Activated naive CD4-positive, alpha-beta T cell treated with anti-CD3 and anti-CD28 coated beads for 36 hours (primary cell): ENCODE results near the gene BIVM. TPM values are rescaled to one million over a fixed set of nuclear protein-coding genes. Genes with fewer than 3 reads are reported as not detected.
A peak's percentile ranks its signal among the peaks of the same experiment; 100 is the strongest.
"Not testable (repeated sequence)": the region's sequence is repeated elsewhere in the genome, so short reads cannot be mapped to it uniquely, and the experiment has no call there.

Source experiments
- CTCF ChIA-PET: fragments of 350-600 bp; sonication (Branson Sonifier 250); formaldehyde crosslinking; loops from one replicate; lab custom pipeline; 2021; ENCODE audit warnings: antibody characterized with exemption; lab: Charles Lee
- DNase-seq: peaks from one replicate; pipeline ENCODE4 v3.0.0-alpha.2; 2020
- H3K27ac Mint-ChIP-seq: one replicate; pipeline ENCODE4 v1.8.0; 2021; ENCODE audit warnings: mild to moderate bottlenecking, mixed read lengths
- H3K27me3 Mint-ChIP-seq: one replicate; pipeline ENCODE4 v1.8.0; 2021; ENCODE audit warnings: low read depth, mixed read lengths
- H3K36me3 Mint-ChIP-seq: one replicate; pipeline ENCODE4 v1.8.0; 2021; ENCODE audit warnings: low read depth, mixed read lengths
- H3K4me1 Mint-ChIP-seq: one replicate; pipeline ENCODE4 v1.8.0; 2021; ENCODE audit warnings: low read depth, mixed read lengths
- H3K4me3 Mint-ChIP-seq: one replicate; pipeline ENCODE4 v1.8.0; 2021; ENCODE audit warnings: mild to moderate bottlenecking, moderate library complexity, mixed read lengths
- H3K9me3 Mint-ChIP-seq: one replicate; pipeline ENCODE4 v1.8.0; 2021; ENCODE audit warnings: mixed read lengths
- intact Hi-C: fragments of 100-400 bp; cut with micrococcal nuclease; formaldehyde crosslinking; loops from one replicate; pipeline ENCODE4 v1.15.1; 2023
- total RNA-seq, 2 experiments: library from RNA; stranded (reverse); gene quantifications; one replicate each; pipeline ENCODE4 v1.2.3, GENCODE V29; 2021

The BIVM gene
- total RNA-seq, 2 experiments from 2014 or later: 9.9 to 11.1 TPM

DNA sequence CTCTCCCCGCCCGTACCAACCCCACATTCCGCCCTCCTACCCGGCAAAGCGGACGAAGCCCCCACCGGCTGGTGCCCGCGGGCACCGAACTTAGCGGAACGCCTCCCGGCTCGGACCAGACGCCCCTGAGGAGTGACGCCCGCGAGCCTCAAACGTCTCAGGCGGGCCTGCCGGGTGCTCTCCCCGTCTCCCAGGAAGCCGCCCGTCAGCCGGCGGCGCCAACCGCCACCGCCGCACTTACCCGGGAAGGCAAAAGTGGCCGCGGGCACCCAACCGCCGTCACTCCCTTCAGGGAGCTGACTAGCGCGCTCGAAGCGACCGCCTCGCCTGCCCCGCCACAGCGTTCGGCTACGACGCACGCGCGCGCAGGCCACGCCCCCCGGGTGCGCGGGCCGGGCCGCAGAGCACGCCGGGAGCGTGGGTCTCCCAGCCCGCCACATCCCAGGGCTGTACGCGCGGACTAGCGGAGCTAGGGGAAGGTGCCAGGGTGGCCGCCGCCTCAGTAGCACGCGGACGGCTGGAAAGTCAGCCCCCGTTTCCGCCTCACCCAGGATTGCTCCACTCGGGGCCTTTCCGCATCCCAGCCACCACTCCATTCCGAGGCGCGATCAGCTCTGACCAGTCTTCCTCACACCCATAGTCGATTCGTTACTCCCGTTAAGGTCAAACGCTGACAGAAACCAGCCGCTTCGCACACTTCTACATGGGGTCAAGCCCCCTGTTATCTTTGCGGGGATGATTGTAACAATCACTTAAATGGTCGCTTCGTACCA, 25.3 kb upstream of the BIVM start, which contains the start of gene TEX30:
TEX30 (minus strand) TSS at position 346 of the 773 bp plus-strand sequence. CDS start 3,760 bp downstream, outside the sequence.
- no peaks in the 10 kb centered on the region for H3K27me3 Mint-ChIP-seq
- peaks cover 6% of the 10 kb centered on the region for H3K36me3 Mint-ChIP-seq
- CTCF ChIA-PET: interaction anchor here (0.6 to 1.3 kb wide), 2 partner anchors 26 to 194 kb away, joined by 3 read pairs; no protein-coding TSS in a partner anchor
- H3K27ac Mint-ChIP-seq: peak within 1 kb of the TSS; percentile 87
- DNase-seq: peak; percentile 83
- H3K9me3 Mint-ChIP-seq: no peaks in the 10 kb centered on the region
- intact Hi-C loops: loop anchor here (1.0 to 10.0 kb wide), 6 partner anchors 26 to 1149 kb away; partner anchors contain the start of genes BIVM and TPP2
- H3K4me1 Mint-ChIP-seq: peaks cover 34% of the 10 kb centered on the region
- H3K4me3 Mint-ChIP-seq: peak within 1 kb of the TSS; percentile 82

DNA sequence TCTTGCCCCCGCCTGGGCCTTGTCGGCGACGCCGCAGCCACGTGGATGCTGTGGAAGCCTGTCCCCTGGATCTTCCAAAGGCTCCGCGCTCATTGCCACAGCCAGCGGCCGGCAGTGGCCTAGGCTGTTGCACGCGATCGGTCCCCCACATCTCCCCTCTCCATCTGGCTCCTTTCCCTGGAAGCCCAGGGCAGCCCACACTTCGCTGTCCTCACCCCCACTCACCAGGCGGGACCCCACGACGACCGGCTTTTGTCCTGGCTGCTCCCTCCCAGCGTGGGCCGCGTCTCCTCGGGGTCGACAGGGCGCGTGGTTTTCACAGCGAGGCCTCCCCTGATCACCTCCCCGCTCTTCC, 24.7 kb upstream of the BIVM start:
- CTCF ChIA-PET: interaction anchor here (0.6 to 1.3 kb wide), 2 partner anchors 26 to 194 kb away, joined by 3 read pairs; no protein-coding TSS in a partner anchor
- peaks cover 6% of the 10 kb centered on the region for H3K36me3 Mint-ChIP-seq
- H3K9me3 Mint-ChIP-seq: no peaks in the 10 kb centered on the region
- H3K4me1 Mint-ChIP-seq: peaks cover 34% of the 10 kb centered on the region
- no peak for DNase-seq
- intact Hi-C loops: loop anchor here (10.0 kb wide), 1 partner anchor 1149 kb away; no protein-coding TSS in a partner anchor
- no peaks in the 10 kb centered on the region for H3K27me3 Mint-ChIP-seq
- peak overlapping the region; percentile 82 for H3K4me3 Mint-ChIP-seq
- peak overlapping the region; percentile 87 for H3K27ac Mint-ChIP-seq

DNA sequence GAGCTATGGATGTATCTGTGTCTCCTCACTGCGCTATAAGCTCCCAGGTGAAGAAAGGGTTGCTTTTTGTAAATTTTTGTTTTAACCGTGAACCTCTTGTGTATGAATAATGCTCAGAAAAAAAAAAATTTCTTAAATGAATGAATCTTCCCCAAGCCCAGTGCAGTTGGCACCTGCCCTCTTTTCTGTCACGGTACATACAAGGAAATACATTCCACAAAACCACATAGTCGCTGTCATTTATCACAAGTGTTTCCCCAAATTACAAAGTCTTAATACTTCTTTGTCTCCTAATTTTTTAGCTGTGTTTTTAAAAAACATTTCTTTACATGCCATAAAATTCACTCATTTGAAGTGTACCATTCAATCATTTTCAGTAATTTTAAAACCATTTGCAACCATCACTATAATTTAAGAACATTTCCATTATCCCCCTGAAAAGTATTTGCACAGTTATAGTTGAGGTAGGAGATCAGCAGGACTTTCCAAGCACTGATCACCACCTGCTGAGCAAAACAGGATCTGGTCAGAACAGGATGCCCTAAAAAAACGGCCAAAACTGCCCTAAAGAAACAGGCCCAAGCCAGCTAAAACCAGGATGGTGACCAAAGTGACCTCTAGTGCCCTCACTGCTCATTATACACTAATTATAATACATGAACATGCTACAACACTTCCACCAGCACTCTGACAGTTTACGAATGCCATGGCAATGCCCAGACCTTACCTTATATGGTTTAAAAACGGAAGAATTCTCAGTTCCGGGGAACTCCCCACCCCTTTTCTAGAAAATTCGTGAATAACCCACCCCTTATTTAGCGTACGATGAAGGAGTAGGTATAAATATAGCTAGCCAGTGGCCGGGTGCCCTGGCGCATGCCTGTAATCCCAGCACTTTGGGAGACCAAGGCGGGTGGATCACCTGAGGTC, 24.1 kb upstream of the BIVM start:
- Mint-ChIP-seq H3K9me3 (no peaks in the 10 kb centered on the region), H3K4me1 (peaks cover 38% of the 10 kb centered on the region), H3K36me3 (peaks cover 6% of the 10 kb centered on the region), H3K4me3 (peak overlapping the region; percentile 82), H3K27me3 (no peaks in the 10 kb centered on the region), H3K27ac (peak overlapping the region; percentile 87)
- CTCF ChIA-PET: interaction anchor here (0.8 to 1.3 kb wide), 2 partner anchors 25 to 27 kb away, joined by 3 read pairs; no protein-coding TSS in a partner anchor
- no peak for DNase-seq
- intact Hi-C loops: loop anchor here (10.0 kb wide), 1 partner anchor 1150 kb away; no protein-coding TSS in a partner anchor

DNA sequence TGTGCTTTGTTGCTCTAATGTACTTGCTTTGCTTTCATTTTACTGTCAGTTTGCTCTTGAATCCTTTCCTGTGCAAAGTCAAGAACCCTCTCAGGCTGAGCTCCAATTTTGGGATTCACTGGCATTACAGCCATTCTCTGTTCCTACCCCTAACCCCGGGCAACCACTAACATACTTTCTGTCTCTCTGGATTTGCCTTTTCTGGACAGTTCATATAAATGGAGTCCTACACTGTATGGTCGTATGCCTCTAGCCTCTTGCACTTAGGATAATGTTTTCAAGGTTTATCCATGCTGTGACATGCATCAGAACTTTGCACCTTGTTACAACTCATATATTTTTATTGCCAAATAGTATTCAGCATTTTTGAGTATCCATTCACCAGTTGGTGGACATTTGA, 22.6 kb upstream of the BIVM start:
- H3K4me3 Mint-ChIP-seq: no peak overlapping the region
- H3K36me3 Mint-ChIP-seq: peaks cover 8% of the 10 kb centered on the region
- no peak for DNase-seq
- no peaks in the 10 kb centered on the region for H3K27me3 Mint-ChIP-seq
- intact Hi-C loops: loop anchor here (10.0 kb wide), 1 partner anchor 1151 kb away; no protein-coding TSS in a partner anchor
- CTCF ChIA-PET: interaction anchor here (0.6 kb wide), 1 partner anchor 138 kb away, joined by 3 read pairs; no protein-coding TSS in a partner anchor
- H3K27ac Mint-ChIP-seq: no peak overlapping the region
- peaks cover 31% of the 10 kb centered on the region for H3K4me1 Mint-ChIP-seq
- H3K9me3 Mint-ChIP-seq: peaks cover 3% of the 10 kb centered on the region

DNA sequence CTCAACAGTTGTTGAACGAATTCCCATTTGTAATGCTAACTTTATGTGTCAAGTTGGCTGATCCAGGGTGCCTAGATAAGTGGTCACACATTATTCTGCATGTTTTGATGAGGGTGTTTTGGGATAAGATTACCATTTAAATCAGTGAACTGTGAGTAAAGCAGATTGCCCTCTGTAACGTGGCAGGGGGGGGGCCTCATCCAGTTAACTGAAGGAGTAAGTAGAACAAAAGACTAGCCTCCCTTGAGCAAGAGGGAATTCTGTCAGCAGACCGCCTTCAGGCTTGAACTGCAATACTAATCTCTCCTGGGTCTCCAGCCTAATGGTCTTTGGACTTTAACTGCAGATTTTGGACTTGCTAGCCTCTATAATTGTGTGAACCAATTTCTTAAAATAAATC, 21.2 kb upstream of the BIVM start:
- Mint-ChIP-seq H3K27ac (no peak overlapping the region), H3K9me3 (peaks cover 4% of the 10 kb centered on the region), H3K36me3 (peaks cover 7% of the 10 kb centered on the region), H3K27me3 (no peaks in the 10 kb centered on the region), H3K4me1 (peaks cover 19% of the 10 kb centered on the region), H3K4me3 (no peak overlapping the region)
- no peak for DNase-seq
- CTCF ChIA-PET: no interaction called here
- intact Hi-C loops: loop anchor here (10.0 kb wide), 1 partner anchor 1153 kb away; no protein-coding TSS in a partner anchor

DNA sequence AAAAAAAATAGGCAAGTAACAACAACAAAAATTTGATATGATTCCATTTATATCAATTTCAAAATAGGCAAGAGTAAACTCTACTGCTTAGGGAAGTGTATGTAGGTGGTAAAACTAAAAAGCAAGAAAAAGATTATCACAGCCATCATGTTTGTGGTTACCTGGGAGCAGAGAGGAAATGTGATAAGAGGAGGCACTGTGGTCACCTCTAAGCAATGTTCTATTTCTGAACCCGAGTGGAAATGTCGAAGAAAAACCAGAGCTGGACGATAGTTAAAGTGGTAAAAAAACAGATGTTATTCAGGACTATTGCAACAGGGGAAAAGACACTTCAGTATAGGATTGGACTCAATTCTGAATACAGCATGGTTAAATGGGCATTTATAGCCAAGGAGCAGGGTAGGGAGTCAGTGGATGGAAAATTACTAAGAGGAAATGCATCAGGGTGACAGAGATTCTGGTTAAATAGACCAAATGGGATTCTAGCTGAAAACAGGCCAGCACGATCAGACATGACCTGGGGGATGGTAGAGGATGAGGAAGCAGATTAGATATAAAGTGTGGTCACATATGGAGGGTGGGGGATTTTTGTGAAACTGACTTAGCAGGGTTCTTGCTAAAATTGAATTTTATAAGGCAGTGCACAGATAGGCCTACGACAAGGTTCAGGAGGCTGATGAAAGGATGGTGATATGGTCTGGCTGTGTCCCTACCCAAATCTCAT, 19.3 kb upstream of the BIVM start:
- Mint-ChIP-seq H3K27ac (peak overlapping the region; percentile 72), H3K4me3 (peak overlapping the region; percentile 10), H3K4me1 (peaks cover 13% of the 10 kb centered on the region), H3K36me3 (peaks cover 7% of the 10 kb centered on the region), H3K27me3 (no peaks in the 10 kb centered on the region), H3K9me3 (peaks cover 4% of the 10 kb centered on the region)
- intact Hi-C loops: loop anchor here (1.0 to 10.0 kb wide), 2 partner anchors 20 to 1155 kb away; partner anchors contain the start of gene BIVM
- DNase-seq: peak; percentile 36
- CTCF ChIA-PET: no interaction called here

DNA sequence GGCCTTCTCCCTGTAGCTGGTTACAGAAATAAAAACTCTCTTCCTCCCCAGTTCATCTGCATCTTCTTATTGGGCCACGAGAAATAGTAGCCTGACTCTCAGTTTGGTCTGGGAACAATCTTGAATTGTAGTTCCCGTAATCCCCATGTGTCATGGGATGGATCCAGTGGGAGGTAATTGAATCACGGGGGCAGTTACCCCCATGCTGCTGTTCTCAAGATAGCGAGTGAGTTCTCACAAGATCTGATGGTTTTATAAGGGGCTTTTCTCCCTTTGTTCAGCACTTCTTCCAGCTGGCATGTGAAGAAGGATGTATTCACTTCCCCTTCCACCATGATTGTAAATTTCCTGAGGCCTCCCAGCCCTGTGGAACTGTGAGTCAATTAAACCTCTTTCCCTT, 18.3 kb upstream of the BIVM start:
- H3K27ac Mint-ChIP-seq, H3K4me3 Mint-ChIP-seq, CTCF ChIA-PET, intact Hi-C loops, H3K4me1 Mint-ChIP-seq, H3K9me3 Mint-ChIP-seq, DNase-seq, H3K27me3 Mint-ChIP-seq, H3K36me3 Mint-ChIP-seq: not testable (repeated sequence)

DNA sequence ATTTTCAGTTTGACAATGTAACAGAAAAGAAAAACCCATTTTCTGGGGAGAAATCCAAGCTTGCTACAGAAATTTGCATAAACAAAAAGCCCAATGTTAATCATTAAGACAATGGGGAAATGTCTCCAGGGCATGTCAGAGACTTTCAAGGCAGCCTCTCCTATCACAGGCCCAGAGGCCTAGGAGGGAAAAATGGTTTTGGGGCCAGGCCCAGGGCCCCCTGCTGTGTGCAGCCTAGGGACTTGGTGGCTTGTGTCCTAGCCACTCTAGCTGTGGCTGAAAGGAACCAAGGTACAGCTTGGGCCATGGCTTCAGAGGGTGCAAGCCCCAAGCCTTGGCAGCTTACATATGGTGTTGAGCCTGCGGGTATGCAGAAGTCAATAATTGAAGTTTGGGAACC, 17.3 kb upstream of the BIVM start:
- Mint-ChIP-seq H3K36me3 (peaks cover 8% of the 10 kb centered on the region), H3K4me1 (peaks cover 9% of the 10 kb centered on the region), H3K27ac (no peak overlapping the region), H3K27me3 (no peaks in the 10 kb centered on the region), H3K4me3 (no peak overlapping the region), H3K9me3 (peaks cover 4% of the 10 kb centered on the region)
- CTCF ChIA-PET: no interaction called here
- intact Hi-C loops: no loop called here
- no peak for DNase-seq

DNA sequence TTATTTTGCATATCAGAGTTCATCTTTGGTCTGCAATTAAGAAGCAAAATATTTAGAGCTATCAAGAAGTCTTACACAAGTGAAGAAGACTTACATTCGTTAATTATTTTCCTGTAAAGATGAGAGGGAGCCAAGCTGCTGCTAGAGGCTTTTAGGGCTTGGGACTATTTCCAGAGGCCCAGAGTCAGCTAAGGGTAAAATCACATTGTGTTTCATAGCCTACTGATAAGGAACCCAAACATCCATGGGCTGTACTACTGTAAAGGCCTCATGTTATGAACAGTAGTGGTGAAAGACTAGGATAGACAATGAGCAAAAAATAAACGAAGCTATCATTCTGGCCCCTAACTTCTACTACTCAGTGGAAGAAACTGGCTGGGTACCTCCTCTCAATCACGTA, 14.4 kb upstream of the BIVM start:
- DNase-seq: no peak
- CTCF ChIA-PET: interaction anchor here (0.6 to 1.2 kb wide), 2 partner anchors 10 to 386 kb away, joined by 3 to 4 read pairs; no protein-coding TSS in a partner anchor

DNA sequence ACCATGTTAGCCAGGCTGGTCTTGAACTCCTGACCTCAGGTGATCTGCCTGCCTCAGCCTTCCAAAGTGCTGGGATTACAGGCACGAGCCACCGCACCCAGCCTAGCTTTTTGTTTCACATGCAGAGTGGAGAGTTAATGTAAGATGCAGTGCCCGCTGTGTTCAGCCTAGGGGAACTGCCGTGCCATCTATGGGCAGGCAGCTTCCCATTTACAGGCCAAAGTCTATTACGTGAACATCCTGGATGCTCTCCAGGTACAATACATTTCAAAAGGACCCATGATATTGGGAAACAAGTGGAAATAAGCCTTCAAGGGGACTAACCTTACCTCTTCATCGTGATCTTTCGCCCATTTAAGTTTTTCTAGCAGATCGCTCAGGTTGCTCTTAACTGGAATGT, 10.2 kb upstream of the BIVM start:
- Mint-ChIP-seq H3K9me3 (no peaks in the 10 kb centered on the region), H3K27ac (no peak overlapping the region), H3K4me3 (no peak overlapping the region), H3K36me3 (peaks cover 12% of the 10 kb centered on the region), H3K4me1 (no peaks in the 10 kb centered on the region), H3K27me3 (peaks cover 2% of the 10 kb centered on the region)
- intact Hi-C loops: no loop called here
- no peak for DNase-seq
- CTCF ChIA-PET: interaction anchor here (1.3 kb wide), 1 partner anchor 11 kb away, joined by 3 read pairs; no protein-coding TSS in a partner anchor

More for the DNA sequence above, 14.4 kb upstream of the BIVM start:
- no peak overlapping the region for H3K27ac Mint-ChIP-seq
- H3K4me1 Mint-ChIP-seq: peaks cover 6% of the 10 kb centered on the region
- peaks cover 4% of the 10 kb centered on the region for H3K9me3 Mint-ChIP-seq
- intact Hi-C loops: no loop called here
- H3K4me3 Mint-ChIP-seq: no peak overlapping the region
- no peaks in the 10 kb centered on the region for H3K27me3 Mint-ChIP-seq
- H3K36me3 Mint-ChIP-seq: peaks cover 11% of the 10 kb centered on the region

DNA sequence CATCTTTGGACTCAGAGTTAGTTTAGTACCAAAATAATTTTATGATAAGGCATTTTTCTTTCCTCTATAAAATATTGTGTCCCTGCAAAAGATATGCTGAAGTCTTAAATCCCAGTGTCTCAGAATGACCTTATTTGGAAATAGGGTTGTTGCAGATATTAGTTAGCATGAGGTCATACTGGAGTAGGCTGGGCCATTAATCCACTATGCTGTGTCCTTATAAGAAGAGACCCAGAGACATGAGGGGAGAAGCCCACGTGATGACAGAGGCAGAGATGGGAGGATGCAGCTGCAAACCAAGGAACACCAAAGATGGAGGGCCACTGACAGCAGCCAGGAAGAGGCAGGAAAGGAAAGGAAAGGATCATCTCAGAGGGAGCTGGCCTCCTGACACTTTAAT, 6.5 kb upstream of the BIVM start:
- no peak for DNase-seq
- intact Hi-C loops: no loop called here
- CTCF ChIA-PET: no interaction called here
- Mint-ChIP-seq H3K4me1 (peaks cover 2% of the 10 kb centered on the region), H3K9me3 (no peaks in the 10 kb centered on the region), H3K27ac (no peak overlapping the region), H3K4me3 (no peak overlapping the region), H3K36me3 (peaks cover 13% of the 10 kb centered on the region), H3K27me3 (peaks cover 14% of the 10 kb centered on the region)
